Measurements from ENCODE around the gene PTBP3.
"Not testable (repeated sequence)": the region's sequence is repeated elsewhere in the genome, so short reads cannot be mapped to it uniquely, and the experiment has no call there.

Gene PTBP3

DNA sequence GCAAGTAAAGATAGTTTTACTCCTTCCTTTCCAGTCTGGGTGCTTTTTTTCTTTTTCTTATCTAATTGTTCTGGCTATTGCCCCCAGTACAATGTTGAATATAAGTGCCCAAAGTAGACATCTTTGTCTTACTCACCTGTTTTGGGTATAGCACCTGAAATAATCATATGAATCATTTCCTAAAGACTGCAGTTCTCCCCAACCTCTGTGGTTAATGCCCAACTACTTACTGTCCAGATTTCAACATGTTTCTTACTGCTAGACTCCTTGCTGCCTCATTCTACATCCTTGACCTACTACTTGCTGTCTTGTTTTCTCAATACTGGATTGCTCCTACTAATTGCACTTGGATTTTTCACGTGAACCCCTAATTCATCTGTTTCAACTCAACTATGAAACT, 37.6 kb upstream of the PTBP3 start:
- ATAC-seq (no peak), DNase-seq (no peak)
- H3K4me3 Mint-ChIP-seq = no peak overlapping the region
- H3K4me1 Mint-ChIP-seq = peaks cover 5% of the 10 kb centered on the region
- H3K27me3 Mint-ChIP-seq = no peaks in the 10 kb centered on the region
- no peak overlapping the region for H3K27ac Mint-ChIP-seq
- peaks cover 23 to 50% of the 10 kb centered on the region in 2 donors for H3K9me3 Mint-ChIP-seq

DNA sequence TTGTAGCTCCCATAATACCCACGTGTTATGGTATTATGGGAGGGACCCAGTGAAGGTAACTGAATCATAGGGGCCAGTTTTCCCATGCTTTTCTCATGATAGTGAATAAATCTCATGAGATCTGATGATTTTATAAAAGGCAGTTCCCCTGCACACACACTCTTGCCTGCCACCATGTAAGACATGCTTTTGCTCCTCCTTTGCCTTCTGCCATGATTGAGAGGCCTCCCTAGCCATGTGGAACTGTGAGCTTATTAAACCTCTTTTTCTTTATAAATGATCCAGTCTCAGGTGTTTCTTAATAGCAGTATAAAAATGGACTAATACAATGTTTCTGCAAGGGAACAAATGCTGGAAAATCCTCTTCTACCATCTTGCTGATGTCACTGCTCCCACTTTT, 36.4 kb upstream of the PTBP3 start:
- no peak overlapping the region for H3K4me3 Mint-ChIP-seq
- ATAC-seq (no peak), DNase-seq (no peak)
- H3K9me3 Mint-ChIP-seq = peaks cover 33 to 53% of the 10 kb centered on the region in 2 donors
- H3K4me1 Mint-ChIP-seq = no peaks in the 10 kb centered on the region
- H3K27me3 Mint-ChIP-seq = peaks cover 8% of the 10 kb centered on the region
- H3K27ac Mint-ChIP-seq = no peak overlapping the region

DNA sequence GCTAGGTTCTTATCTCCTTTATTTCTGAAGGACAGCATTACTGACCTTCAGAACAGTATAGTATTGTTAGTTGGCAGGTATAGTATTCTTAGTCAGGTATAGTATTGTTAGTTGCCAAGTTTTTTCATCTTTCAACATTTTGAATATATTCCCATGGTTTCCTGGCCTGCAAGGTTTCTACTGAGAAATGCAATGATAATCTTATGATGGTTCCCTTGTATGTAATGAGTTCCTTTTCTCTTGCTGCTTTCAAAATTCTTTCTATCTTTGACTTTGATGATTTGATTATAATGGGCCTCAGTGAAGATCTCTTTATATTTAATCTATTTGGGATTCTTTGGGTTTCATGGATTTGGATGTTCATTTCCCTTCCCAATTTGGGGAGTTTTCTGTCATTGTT, 34.0 kb upstream of the PTBP3 start:
- H3K4me3 Mint-ChIP-seq = no peak overlapping the region
- peaks cover 16% of the 10 kb centered on the region for H3K27me3 Mint-ChIP-seq
- ATAC-seq = no peak
- peaks cover 24 to 48% of the 10 kb centered on the region in 2 donors for H3K9me3 Mint-ChIP-seq
- no peak for DNase-seq
- no peak overlapping the region for H3K27ac Mint-ChIP-seq
- H3K4me1 Mint-ChIP-seq = no peaks in the 10 kb centered on the region

GRCh38 chr9:112366591-112366990, 33.2 kb upstream of the PTBP3 start:
- peaks cover 24 to 48% of the 10 kb centered on the region in 2 donors for H3K9me3 Mint-ChIP-seq
- no peak for DNase-seq
- no peak overlapping the region for H3K4me3 Mint-ChIP-seq
- no peaks in the 10 kb centered on the region for H3K4me1 Mint-ChIP-seq
- peaks cover 18% of the 10 kb centered on the region for H3K27me3 Mint-ChIP-seq
- H3K27ac Mint-ChIP-seq = no peak overlapping the region
- no peak for ATAC-seq

- H3K27me3 Mint-ChIP-seq = peaks cover 18% of the 10 kb centered on the region
- DNase-seq, ATAC-seq, H3K4me1 Mint-ChIP-seq, H3K4me3 Mint-ChIP-seq, H3K27ac Mint-ChIP-seq: not testable (repeated sequence)
- H3K9me3 Mint-ChIP-seq = peaks cover 18 to 40% of the 10 kb centered on the region in 2 donors
These were observed 31.8 kb upstream of the PTBP3 start for GRCh38 chr9:112365257-112365656.

GRCh38 chr9:112364761-112365160, 31.3 kb upstream of the PTBP3 start:
- Mint-ChIP-seq H3K9me3 (peaks cover 15 to 36% of the 10 kb centered on the region in 2 donors), H3K27ac (no peak overlapping the region), H3K4me3 (no peak overlapping the region), H3K27me3 (peaks cover 18% of the 10 kb centered on the region), H3K4me1 (peaks cover 12% of the 10 kb centered on the region)
- no peak for ATAC-seq
- no peak for DNase-seq

DNA sequence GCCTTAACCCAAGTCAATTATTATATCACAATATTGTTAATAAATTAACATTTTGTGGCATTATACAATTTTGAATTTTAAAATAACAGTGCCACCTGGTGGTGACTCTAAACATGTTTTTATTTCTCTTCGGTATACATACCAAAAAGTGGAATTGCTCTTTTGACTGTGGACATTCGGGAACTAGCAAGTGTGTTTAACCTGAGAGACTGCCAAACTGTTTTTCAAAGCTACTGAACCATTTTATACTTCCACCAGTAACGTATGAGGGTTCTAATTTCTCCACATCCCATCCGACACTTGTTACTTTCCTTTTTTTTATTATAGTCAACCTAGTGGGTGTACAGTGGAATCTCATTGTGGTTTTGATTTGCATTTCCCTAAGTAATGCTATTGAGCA, 28.2 kb upstream of the PTBP3 start:
- H3K9me3 Mint-ChIP-seq = peaks cover 9 to 11% of the 10 kb centered on the region in 2 donors
- peaks cover 12% of the 10 kb centered on the region for H3K4me1 Mint-ChIP-seq
- DNase-seq (peak in 1 of 2 donors; percentile 19), ATAC-seq (no peak)
- H3K27ac Mint-ChIP-seq = no peak overlapping the region
- H3K4me3 Mint-ChIP-seq = no peak overlapping the region
- H3K27me3 Mint-ChIP-seq = peaks cover 18% of the 10 kb centered on the region

DNA sequence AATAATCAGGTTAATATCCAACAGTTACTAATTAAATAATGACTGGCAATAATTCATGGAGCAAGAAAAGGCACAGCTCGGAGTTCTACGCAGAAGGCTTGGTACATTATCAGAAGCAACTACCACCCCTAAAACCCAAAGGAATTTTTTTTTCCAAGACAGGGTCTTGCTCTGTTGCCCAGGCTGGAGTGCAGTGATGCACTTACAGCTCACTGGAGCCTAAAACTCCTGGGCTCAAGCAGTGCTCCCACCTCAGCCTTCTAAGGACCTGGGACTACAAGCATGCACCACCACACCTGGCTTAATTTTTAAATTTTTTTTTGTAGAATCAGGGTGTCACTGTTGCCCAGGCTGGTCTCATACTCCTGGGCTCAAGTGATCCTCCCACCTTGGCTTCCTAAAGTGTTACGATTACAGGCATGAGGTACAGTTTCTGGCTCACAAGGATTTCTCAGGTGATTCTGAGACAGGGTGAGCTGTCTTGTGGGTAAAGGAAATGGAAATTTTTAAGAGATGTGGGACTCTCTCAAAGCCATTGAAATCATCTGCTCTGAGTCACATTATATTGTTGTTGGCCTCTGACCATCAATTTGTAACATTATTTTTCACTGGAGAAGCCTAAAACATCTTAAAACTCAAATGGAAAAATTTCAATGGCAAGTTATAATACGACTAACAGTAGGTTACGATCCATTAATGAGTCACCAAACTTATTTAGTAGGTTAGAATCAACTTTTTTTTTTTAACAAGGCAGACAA, 26.8 kb upstream of the PTBP3 start:
- peak; percentile 87 for ATAC-seq
- Mint-ChIP-seq H3K27ac (peak overlapping the region in 1 of 2 donors; percentile 65), H3K4me1 (peaks cover 22% of the 10 kb centered on the region), H3K9me3 (peaks cover 3 to 5% of the 10 kb centered on the region in 2 donors), H3K4me3 (peak overlapping the region in 1 of 2 donors; percentile 26), H3K27me3 (peaks cover 13% of the 10 kb centered on the region)
- no peak for DNase-seq

- DNase-seq (no peak), ATAC-seq (peak; percentile 85)
- peaks cover 28% of the 10 kb centered on the region for H3K4me1 Mint-ChIP-seq
- H3K9me3 Mint-ChIP-seq = no peaks in the 10 kb centered on the region
- no peaks in the 10 kb centered on the region for H3K27me3 Mint-ChIP-seq
- peak overlapping the region; percentile 41 to 57 for H3K4me3 Mint-ChIP-seq
- peak overlapping the region; percentile 91 to 95 for H3K27ac Mint-ChIP-seq
These were observed 22.0 kb upstream of the PTBP3 start for GRCh38 chr9:112355427-112355897.

- no peak for DNase-seq
- Mint-ChIP-seq H3K4me1 (peaks cover 24% of the 10 kb centered on the region), H3K27ac (peak overlapping the region in 1 of 2 donors; percentile 91), H3K9me3 (no peaks in the 10 kb centered on the region), H3K4me3 (peak overlapping the region in 1 of 2 donors; percentile 46), H3K27me3 (no peaks in the 10 kb centered on the region)
- no peak for ATAC-seq
These were observed 20.8 kb upstream of the PTBP3 start for GRCh38 chr9:112354081-112354743.

DNA sequence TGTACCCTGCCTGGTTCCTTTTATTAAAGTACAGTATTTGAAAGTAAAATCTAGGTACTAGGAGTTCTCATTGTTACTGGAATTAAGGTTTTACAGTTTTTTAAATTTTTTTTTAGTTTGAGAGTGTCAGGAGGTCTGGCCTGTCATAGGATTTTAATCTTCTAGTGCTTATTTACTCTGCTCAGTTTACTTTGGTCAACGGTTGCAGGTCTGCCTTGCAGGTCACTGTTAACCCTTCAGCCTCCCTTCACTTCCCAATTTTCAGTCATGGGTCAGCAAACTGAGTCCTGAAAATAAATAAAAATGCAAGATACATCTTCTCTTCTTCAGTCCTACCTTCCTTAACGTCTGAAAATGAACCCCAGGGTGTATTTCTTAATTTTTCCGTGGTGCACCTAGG, 18.8 kb upstream of the PTBP3 start:
- ATAC-seq (no peak), DNase-seq (no peak)
- H3K4me3 Mint-ChIP-seq = no peak overlapping the region
- peaks cover 40% of the 10 kb centered on the region for H3K4me1 Mint-ChIP-seq
- no peak overlapping the region for H3K27ac Mint-ChIP-seq
- H3K27me3 Mint-ChIP-seq = no peaks in the 10 kb centered on the region
- H3K9me3 Mint-ChIP-seq = peaks cover 0 to 7% of the 10 kb centered on the region in 2 donors

DNA sequence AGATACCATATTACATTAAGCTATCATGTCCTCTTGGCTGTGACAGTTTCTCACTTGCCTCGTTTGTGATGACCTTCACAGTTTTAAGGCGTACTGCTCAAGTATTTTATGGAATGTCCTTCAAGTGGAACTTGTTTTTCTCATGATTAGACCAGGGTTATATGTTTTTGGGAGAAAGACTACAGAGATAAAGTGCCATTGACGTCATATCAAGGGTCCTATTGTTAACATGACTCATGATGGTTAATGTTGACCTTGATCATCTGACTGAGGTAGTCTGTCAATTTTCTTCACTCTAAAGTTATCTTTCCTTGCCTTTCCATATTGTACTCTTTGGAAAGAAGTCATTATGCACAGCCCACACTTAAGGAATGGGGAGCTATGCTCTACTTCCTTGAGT, 17.8 kb upstream of the PTBP3 start:
- Mint-ChIP-seq H3K4me1 (peaks cover 39% of the 10 kb centered on the region), H3K27me3 (no peaks in the 10 kb centered on the region), H3K27ac (no peak overlapping the region), H3K4me3 (no peak overlapping the region), H3K9me3 (peaks cover 0 to 7% of the 10 kb centered on the region in 2 donors)
- ATAC-seq (no peak), DNase-seq (no peak)

GRCh38 chr9:112349008-112349333, 15.6 kb upstream of the PTBP3 start:
- DNase-seq = no peak
- Mint-ChIP-seq H3K27me3 (no peaks in the 10 kb centered on the region), H3K4me1 (peaks cover 17% of the 10 kb centered on the region), H3K27ac (no peak overlapping the region), H3K4me3 (peak overlapping the region; percentile 83 to 87), H3K9me3 (peaks cover 0 to 7% of the 10 kb centered on the region in 2 donors)
- ATAC-seq = peak; percentile 54

DNA sequence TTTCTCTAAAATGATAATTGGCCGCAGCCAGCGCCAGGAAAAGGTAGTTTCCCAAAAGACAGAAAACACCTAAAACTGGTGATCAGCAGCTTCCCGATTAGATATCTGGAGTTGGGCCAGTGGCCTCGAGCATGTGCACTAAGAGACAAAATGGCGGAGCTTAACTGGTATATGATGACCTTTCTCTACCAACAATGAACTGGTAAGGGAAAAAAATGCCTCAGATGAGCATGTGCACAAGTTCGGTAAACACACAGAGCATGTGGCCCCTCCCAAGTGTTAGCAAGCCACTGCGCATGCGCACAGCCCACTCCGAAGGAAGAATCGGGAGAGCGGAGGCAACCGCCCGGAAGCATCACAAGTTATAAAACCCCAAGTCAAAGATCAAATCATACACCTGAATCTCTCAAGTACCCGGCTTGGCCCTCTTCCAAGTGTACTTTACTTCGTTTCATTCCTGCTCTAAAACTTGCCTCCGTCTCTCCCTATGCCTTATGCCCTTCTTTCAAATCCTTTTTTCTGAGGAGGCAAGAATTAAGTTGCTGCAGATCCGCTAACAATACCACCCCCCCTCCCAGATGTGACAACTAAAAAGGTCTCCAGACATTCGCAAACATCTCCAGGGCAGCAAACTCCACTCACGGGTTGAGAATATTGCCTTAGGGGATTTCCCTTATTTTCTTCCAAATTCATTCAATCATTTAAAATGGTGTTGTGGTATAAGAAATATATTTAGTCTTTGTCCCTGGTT, 15.0 kb upstream of the PTBP3 start:
- H3K4me1 Mint-ChIP-seq = peaks cover 16% of the 10 kb centered on the region
- H3K4me3 Mint-ChIP-seq = peak overlapping the region; percentile 83 to 87
- ATAC-seq (peak; percentile 66), DNase-seq (peak; percentile 62 to 79)
- no peaks in the 10 kb centered on the region for H3K27me3 Mint-ChIP-seq
- H3K27ac Mint-ChIP-seq = peak overlapping the region; percentile 83 to 96
- peaks cover 0 to 7% of the 10 kb centered on the region in 2 donors for H3K9me3 Mint-ChIP-seq

DNA sequence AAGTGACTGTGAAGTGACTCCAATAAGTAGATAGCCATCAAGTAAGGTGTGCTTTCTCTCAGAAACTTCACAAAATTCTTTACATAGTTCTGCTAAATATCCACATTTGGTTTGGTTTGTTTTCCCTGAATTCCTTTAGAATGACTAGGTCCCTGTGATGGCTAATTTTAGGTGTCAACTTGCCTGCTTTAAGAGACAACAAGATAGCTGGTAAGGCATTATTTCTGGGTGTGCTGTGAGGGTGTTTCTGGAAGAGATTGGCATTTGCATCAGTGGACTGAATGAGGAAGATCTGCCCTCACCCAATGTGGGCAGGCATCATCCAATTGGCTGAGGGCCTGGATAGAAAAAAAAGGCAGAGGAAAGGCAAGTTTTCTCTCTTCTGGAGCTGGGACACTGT, 8.3 kb upstream of the PTBP3 start:
- no peaks in the 10 kb centered on the region for H3K27me3 Mint-ChIP-seq
- H3K9me3 Mint-ChIP-seq = no peaks in the 10 kb centered on the region
- ATAC-seq = no peak
- no peak for DNase-seq
- no peaks in the 10 kb centered on the region for H3K4me1 Mint-ChIP-seq
- H3K4me3 Mint-ChIP-seq = no peak overlapping the region
- H3K27ac Mint-ChIP-seq = no peak overlapping the region

GRCh38 chr9:112339886-112340285, 6.5 kb upstream of the PTBP3 start:
- DNase-seq (no peak), ATAC-seq (no peak)
- Mint-ChIP-seq H3K27ac (no peak overlapping the region), H3K4me3 (no peak overlapping the region), H3K4me1 (peaks cover 5% of the 10 kb centered on the region), H3K9me3 (no peaks in the 10 kb centered on the region), H3K27me3 (no peaks in the 10 kb centered on the region)

Data from stimulated activated naive CD8-positive, alpha-beta T cell treated with anti-CD3 and anti-CD28 coated beads, Interleukin-15, amount 100 ng/mL, for 72 hours (primary cell).